Stimulated activated CD4-positive, alpha-beta T cell treated with anti-CD3 and anti-CD28 coated beads, Interleukin-2, amount 100 ng/mL, for 4 hours (primary cell): ENCODE measurements around the gene D2HGDH.
A peak's percentile ranks its signal among the peaks of the same experiment; 100 is the strongest.
"Not testable (repeated sequence)": the region's sequence is repeated elsewhere in the genome, so short reads cannot be mapped to it uniquely, and the experiment has no call there.

Experiments
- DNase-seq: peaks from one replicate; pipeline ENCODE4 v3.0.0-alpha.2; 2020; ENCODE audit warnings: low read depth

The D2HGDH gene

DNA sequence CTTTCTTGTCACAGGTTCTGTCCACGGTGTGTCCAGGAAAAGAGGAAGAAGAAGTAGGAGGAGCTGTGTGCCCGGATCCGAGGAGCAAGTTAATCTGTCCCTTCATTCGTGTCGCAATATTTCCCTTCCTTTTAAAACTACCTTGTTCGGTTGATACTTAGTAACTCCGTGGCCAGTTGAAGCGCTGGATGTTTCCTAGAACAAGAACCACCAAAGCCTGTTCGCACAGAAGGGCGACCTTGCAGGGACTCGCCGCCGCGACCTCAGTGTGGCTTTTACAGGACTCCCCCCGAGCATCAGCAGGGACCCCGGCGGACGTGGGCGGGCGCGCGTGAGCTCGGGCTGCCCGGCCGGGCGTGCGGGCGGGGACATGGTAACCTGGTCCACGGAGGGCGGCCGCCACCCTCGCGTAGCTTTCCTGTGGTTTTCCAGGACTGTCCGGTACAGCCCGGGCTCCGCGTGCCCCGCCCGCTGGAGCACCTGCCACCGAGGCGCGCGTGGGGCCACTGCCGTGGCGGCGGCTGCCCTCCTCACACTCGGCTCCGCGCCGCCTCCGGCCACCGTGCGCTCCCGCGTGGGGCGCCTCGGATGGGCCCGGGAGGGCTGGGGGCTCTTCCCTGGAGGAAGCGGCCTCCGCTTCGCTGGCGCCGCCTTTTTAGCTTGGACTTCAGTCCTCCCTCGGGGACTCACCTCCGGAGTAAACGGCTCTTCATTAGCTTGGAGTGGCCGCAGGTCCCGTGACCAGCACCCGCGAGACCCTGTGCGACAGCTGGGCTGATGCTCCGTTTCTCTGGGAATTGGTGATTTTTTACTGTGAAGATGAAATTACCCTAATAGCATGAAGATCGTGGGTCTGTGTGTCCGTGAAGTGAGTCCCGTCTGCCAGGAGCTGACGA lies 9.2 kb upstream of the D2HGDH start:
- no peak for DNase-seq

DNA sequence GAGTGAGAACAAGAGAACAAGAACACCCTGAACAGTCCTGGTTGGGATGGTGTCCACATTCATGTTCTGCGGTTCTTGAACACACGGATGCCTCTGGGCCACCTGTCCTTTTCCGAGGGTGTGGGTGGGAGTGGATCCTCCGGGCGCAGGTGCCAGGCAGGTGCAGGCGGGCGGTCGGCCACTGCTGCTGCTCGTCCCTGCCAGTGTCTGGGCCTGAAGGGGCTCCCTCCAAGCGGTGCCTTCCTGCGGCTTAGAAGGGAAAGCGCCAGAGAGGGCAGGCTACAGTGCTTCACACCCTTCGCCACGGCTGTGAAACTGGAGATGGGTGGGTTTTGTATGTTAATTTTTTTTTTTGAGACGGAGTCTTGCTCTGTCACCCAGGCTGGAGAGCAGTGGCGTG lies 8.0 kb upstream of the D2HGDH start:
- DNase-seq: no peak

DNA sequence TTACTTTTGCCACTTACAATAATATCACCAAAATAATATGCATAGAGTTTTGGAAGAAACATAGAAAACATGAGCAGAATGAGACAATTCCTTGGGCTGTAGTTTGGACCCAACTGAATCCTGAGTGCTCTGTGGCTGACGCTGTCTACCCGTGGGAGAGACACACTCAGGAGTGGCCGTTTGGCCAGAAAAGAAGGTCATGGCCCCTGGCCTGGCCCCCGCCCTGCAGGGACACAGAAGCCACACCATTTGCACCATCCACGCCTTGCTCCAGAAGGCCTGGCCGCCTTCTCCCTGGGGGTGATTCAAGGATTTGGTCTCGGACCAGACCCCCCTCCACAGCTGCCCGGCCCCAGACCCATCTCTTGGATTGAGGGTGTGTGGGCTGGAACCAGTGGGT lies 6.4 kb upstream of the D2HGDH start:
- no peak for DNase-seq

DNA sequence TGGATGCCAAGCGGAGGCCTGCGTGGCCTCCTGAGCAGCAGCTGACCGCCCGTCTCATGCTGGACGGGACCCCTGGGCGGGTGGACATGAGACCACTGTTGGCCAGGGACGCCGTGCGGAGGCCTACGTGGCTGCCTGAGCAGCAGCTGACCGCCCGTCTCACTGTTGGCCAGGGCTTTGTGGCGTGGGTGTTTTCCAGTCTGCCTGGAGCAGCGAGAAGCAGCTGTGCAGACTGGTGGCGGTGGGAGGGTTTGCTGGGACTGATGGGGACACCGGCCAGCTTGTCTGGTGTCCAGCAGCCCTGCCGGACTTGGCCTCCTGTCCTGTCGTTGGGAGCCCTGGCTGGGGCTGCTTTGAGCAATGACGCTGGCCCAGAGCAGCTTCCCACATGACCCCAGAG lies 5.8 kb upstream of the D2HGDH start:
- no peak for DNase-seq

DNA sequence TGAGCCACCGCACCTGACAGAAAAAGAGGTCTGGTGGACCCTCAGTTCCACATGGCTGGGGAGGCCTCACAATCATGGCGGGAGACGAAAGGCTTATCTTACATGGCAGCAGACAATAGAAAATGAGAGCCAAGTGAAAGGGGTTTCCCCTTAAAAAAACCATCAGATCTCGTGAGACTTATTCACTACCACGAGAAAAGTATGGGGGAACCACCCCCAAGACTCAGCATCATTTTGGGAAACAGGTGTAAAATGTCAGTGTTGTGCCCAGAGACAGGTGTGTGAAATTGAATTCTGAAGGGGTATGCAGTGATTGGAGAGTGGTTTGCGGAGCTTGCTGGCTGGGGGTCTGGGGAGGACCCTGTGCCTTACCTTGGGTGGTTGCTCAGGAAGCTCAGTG lies 4.6 kb upstream of the D2HGDH start:
- no peak for DNase-seq

DNA sequence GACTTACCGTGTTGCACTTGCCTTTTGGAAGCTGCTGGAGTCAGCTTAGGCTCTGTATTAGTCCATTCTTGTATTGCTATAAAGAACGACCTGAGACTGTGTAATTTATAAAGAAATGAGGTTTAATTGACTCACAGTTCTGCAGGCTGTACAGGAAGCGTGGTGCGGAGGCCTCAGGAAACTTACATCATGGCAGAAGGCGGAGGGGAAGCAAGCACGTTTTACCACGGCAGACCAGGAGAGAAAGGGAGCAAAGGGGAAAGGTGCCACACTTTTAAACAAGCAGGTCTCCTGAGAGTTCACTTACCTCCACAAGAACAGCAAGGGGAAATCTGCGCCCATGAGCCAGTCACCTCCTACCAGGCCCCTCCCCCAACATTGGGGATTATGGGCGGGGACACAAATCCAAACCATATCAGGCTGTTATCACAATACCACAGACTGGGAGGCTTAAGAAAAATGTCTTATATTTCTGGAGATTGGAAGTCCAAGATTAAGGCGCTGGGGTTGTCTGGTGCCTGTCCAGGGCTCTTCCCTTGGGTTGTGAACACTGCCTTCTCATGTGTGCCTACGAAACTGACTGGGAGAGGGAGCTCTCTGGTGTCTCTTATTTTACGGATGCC lies 3.6 kb upstream of the D2HGDH start:
- DNase-seq: no peak

DNA sequence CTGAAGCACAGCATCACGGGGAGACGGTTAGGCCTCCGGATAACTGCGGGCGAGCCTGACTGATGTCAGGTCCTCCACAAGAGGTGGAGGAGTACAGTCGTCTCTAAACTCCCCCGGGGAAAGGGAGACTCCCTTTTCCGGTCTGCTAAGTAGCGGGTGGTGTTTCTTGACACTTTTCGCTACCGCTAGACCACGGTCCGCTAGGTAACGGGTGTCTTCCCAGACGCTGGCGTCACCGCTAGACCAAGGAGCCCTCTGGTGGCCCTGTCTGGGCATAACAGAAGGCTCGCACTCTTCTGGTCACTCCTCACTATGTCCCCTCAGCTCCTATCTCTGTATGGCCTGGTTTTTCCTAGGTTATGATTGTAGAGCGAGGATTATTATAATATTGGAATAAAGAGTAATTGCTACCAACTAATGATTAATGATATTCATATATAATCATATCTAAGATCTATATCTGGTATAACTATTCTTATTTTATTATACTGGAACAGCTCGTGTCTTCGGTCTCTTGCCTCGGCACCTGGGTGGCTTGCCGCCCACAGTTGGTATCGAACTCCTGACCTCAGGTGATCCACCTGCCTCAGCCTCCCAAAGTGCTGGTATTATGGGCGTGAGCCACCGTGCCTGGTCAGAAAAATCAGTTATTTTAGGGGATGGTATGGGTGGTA lies 1.8 kb upstream of the D2HGDH start:
- peak; percentile 35 for DNase-seq

DNA sequence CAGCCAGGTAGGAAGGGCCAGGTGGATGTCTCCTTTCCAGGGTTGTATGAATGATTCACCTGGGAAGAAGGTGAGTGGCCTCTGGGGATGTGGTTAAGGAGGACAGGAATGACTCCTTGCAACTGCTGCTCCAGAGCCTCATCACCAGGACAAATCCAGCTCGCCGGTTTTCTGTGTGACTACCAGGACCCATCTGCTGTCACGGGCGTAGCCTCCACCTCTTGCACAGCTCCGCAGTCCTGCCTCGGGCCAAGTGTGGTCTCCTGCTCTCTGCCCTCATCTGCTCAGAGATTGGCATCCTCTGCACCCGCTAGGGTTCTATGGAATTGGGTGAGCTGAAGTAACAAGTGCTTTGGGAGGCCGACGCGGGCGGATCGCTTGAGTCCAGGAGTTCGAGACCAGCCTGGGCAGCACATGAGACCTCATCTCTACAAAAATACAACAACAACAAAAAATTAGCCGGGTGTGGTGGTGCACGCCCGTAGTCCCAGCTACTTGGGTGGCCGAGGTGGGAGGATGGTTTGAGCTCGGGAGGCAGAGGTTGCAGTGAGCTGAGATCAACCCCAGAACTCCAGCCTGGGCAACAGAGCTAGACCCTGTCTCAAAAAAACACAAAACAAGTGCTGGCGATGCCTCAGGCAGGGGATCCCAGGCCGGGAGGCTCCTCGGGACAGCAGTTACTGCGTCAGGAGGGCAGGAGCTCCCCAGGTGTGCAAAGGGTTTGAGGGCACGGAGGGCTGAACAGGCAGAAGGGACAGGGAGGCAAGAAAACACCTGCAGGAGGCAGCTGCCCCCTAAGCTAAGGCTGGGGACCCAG lies 831 bp upstream of the D2HGDH start:
- no peak for DNase-seq

DNA sequence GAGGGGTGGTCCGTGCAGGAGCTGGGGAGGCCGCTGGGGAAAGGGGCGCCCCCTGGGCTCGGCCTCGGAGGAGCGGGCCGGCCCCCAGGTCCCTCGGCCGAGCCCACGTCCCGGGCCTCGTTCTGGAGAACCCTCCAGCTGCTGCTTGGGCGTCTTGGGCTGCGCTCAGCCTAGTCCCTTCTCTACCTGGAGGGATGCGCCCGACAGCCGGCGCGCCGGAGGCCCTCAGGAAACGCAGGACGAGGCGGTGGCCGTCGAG lies 293 bp upstream of the D2HGDH start:
- no peak for DNase-seq

DNA sequence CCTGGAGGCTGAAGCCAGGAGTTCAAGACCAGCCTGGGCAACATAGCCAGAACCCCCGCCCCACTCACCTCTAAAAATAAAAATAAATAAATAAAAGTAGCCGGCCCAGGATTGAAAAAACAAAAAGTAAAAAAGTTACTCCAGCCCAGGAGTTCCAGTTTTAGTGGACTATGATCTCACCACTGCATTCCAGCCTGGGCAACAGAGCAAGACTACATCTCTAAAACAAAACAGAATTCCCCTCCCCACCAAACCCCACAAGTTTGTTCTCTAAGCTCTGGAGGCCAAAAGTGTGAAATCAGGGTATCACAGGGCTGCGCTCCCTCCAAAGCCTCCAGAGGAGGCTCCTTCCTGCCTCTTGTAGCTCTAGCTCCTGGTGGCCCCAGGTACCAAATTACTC lies 1.7 kb downstream of the D2HGDH start:
- DNase-seq: no peak

DNA sequence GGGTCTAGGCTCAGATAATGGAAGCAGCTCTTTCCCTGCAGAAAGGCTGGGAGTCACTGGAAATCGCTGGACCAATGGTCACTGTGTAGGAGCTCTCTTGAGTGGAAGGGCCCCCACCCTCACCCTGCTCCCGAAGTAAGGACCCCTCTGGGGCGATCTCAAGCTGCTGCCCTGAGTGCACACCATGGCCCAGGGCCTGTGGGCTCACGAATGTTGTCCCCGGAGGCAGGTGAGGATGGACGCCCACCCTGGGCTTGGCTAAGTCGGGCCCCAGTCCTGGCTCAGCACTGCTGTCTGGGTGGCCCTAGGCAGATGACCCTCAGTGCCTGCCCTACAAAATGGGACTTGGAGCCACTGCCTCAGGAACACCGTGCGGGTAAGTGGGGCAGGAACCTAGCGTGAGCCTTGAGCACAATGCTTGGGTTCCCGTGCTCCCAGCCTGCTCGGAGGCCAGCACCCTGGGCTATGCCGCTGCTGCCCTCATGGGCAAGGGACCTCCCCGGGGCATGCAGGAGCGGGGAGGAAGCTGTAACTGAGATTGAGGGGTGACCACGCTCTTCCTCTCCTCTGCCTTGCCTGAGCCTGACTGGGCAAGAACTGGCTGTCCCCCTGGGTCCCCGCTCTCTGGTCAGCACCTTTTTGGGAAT lies 3.7 kb downstream of the D2HGDH start:
- no peak for DNase-seq

DNA sequence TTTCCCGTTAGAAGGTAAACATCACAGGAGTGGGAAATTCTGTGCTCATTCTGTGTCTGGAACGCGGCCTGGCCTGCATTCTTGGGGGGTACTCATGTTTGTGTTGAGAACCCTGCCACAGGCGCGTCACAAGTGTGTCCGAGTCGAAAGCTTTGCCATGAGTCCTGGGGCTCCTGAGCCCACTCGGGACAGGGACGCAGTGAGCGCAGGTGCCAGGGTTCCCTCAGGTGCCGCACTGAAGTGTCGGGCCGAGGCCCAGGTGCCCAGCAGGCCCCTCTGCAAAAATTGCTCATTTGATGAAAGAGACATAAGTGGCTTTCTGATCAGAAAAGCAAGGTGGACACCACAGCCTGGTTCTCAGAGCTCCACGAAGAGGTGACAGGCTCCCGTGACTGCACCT lies 4.7 kb downstream of the D2HGDH start:
- no peak for DNase-seq

DNA sequence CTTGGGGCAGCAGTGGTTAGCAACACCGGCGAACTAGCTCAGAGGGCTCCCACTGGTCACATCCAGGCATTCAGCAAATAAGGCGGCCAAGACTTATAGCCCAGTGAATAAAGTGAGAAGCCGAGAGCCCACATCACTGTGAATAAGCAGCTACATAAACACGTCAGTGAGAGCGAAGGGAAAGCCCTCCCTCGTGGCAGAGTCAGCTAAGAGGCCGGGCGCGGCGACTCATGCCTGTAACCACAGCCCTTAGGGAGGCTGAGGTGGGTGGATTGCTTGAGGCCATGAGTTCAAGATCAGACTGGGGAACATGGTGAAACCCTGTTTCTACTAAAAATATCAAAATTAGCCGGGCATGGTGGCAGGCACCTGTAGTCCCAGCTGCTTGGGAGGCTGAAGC lies 5.2 kb downstream of the D2HGDH start:
- DNase-seq: peak; percentile 53

DNA sequence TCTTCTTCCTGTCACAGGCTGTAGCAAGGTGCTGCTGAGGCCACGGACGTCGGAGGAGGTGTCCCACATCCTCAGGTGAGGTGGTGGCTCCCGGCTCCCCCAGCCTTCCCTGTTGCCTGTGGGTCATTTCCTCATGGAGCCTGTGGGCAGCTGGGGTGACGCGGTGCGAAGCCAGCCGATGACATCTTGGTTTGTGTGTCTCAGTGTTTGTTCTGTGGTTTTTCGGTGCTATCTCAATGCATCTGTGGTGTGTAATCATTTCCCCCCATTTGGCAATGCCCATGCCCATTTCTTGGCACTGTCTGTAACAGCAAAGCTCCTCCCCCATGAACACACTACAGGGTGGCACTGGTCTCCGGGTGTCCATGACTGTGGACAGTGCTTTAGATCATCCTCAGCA lies 6.6 kb downstream of the D2HGDH start:
- no peak for DNase-seq

DNA sequence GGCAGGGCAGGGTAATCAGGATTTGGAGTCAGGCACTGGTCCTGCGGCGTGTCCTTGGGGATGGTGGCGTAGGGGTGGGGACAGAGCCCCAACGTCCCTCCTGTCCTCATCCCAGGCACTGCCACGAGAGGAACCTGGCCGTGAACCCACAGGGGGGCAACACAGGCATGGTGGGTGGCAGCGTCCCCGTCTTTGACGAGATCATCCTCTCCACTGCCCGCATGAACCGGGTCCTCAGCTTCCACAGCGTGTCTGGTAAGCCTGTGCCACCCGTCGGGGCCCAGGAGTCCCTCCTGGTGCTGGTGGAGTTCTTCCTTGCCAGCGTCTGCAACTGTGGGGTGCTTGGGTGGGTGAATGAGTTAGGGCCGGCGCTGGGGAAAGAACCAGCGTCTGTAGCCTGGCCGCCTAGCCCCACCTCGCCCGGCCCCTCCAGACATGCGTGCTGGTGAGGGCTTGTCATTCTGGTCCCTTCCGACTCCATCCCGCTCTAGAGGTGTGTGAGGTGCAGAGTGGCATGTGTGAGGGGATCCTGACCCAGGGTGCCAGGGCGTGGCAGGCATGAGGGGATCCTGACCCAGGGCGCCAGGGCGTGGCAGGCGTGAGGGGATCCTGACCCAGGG lies 8.0 kb downstream of the D2HGDH start:
- no peak for DNase-seq

DNA sequence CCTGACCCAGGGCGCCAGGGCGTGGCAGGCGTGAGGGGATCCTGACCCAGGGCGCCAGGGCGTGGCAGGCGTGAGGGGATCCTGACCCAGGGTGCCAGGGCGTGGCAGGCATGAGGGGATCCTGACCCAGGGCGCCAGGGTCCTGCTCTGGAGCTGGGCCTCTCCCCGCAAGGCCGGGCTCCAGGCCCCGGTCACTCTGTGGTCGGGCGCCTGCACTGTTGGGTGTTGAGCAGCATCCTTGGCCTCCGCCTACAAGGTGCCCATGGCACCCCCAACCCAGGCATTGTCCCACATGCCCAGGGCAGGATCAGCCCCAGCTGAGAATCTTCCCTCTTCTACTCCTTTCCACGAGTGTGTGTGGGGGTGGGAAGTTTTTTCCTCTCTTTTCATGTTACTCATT lies 8.6 kb downstream of the D2HGDH start:
- not testable (repeated sequence) for DNase-seq

DNA sequence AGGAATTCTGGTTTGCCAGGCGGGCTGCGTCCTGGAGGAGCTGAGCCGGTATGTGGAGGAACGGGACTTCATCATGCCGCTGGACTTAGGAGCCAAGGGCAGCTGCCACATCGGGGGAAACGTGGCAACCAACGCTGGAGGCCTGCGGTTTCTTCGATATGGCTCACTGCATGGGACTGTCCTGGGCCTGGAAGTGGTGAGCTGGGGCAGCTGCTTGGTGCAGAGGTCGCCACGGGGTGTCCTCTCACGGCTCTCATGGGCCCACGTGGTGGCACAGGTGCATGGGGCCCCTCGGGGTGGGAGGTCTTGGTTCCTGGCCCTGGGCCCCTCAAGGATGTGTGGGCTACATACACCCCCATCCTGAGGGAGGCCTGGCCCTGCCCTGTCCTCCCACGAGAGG lies 9.2 kb downstream of the D2HGDH start:
- no peak for DNase-seq

DNA sequence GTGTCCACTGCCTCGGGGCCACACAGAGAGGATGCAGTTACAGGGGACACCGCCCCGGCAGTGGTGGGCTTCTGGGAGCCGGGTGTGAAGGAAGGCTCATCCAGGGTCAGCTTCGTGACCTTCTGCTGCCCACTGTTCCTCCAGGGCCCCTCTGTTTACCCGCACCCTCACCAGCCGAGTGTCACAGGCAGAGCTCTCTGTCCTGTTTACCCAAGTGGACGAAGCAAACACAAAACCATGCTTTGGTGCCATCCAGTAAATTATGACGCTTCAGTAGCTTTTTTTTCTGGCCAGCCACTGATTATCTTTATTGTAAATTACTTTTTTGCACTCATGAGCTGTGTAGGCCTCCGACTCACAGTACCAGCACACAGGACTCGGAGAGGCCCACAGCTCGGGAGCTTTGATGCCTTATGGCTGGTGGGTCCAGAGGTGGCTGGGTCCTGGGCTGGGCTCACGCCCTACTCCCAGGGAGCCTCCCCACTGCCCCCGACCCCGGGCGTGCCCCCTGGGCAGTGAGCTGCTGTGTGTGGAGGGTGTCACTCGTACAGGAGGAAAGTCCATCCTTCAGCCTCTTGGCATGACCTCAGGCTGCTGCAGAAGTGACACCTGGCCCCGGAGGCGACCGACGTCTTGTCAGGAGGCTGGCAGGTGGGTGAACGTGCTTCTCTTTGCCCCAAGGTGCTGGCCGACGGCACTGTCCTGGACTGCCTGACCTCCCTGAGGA lies 9.8 kb downstream of the D2HGDH start:
- no peak for DNase-seq

DNA sequence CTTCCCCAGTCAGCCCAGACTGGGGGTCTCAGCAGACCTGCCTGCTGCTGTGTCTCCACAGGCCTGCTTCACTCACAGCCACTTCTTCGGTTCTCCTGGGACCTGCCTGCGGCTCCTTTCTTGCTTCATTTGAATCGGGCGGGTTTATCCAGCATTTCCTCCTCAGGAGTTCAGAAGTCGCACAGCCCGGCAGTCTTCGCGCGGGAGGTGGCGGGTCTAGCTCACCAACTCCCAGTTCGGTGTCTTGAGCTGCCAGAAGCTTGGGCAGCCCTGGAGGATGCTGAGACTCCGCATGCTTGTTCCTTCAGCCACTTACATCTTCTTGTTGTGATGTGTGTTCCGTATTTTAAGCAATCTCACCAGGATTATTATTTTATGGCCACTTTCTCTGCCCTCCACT lies 10.8 kb downstream of the D2HGDH start:
- no peak for DNase-seq

DNA sequence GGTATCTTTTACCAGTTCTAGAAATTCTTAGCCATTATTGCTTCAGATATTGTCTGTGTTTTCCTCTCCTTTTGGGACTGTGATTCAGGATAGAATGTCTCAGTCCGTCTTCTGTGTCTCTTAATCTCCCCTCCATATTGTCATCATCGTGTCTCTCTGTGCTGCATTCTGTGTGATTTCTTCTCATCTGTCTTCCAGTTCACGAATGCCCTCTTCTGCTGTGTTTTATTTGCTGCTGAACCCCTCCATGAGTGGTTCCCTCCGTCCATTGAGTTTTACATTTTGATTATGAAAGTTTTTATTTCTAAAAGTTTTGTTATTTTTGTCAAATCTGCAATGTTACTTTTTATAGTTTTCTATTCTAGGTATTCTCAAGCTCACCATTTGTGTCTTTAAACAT lies 11.7 kb downstream of the D2HGDH start:
- no peak for DNase-seq
